ENCODE data around the gene AWAT1. TPM values are rescaled to one million over a fixed set of nuclear protein-coding genes. Genes with fewer than 3 reads are reported as not detected.

The AWAT1 gene

GRCh38 chrX:70281951-70282350 is 47.5 kb downstream of the AWAT1 start, which contains the start of gene RAB41:
TSS of gene RAB41 (plus strand) at chrX:70282172. CDS start at chrX:70282218, 46 bp downstream.
- H4K91ac ChIP-seq (ENCODE audit: low read depth, low read length, poor library complexity), result no peak within 1 kb of the TSS
- no peak within 1 kb of the TSS for H2BK5ac ChIP-seq (ENCODE audit: low read length)
- no peaks in the 10 kb centered on the region for H3K4me1 ChIP-seq (ENCODE audit: control insufficient read depth in 2 of 2, insufficient read depth in 1 of 2, low read depth in 1 of 2, low read length in 2 of 2)
- H3K18ac ChIP-seq (ENCODE audit: low read length), result no peak within 1 kb of the TSS
- no peak within 1 kb of the TSS for H2AFZ ChIP-seq (ENCODE audit: low read length)
- H3K36me3 ChIP-seq (replicated peaks in 1 of 2; ENCODE audit: control insufficient read depth in 2 of 2, insufficient read depth in 2 of 2, low read length in 2 of 2), result peaks cover 0 to 14% of the 10 kb centered on the region in 2 donors
- peaks cover 0 to 5% (median 0%) of the 10 kb centered on the region in 3 experiments for H3K27me3 ChIP-seq (ENCODE audit: control insufficient read depth in 3 of 3, insufficient read depth in 3 of 3, low read depth in 1 of 3, low read length in 3 of 3)
- H2BK12ac ChIP-seq (ENCODE audit: low read length), result no peak within 1 kb of the TSS
- no peak within 1 kb of the TSS for H2BK120ac ChIP-seq (ENCODE audit: low read depth, low read length)
- H3K23ac ChIP-seq (ENCODE audit: low read depth, low read length, poor library complexity), result no peak within 1 kb of the TSS
- H3K9me3 ChIP-seq (replicated peaks in 1 of 2; ENCODE audit: control insufficient read depth in 2 of 2, insufficient read depth in 1 of 2, low read depth in 1 of 2, low read length in 2 of 2), result no peaks in the 10 kb centered on the region
- no peak within 1 kb of the TSS for H2AK5ac ChIP-seq (ENCODE audit: low read depth, low read length)
- H3K4me2 ChIP-seq (ENCODE audit: insufficient read depth, low read length, poor library complexity, severe bottlenecking), result no peak within 1 kb of the TSS
- H3K27ac ChIP-seq (replicated peaks; ENCODE audit: low read length), result no peak within 1 kb of the TSS
- no peak within 1 kb of the TSS for H3K14ac ChIP-seq (ENCODE audit: low read length)
- H3K79me1 ChIP-seq (ENCODE audit: low read depth, low read length), result no peaks in the 10 kb centered on the region
- no peak within 1 kb of the TSS for H3K4me3 ChIP-seq (ENCODE audit: low read length in 2 of 2)
- WGBS, 2 donors (ENCODE audit: extremely low coverage in 2 of 2, insufficient read length in 2 of 2, insufficient replicate concordance in 1 of 2), result no CpG with 5 or more reads among the region's 21 CpGs
- no peak within 1 kb of the TSS for H4K8ac ChIP-seq (ENCODE audit: low read depth, low read length)
- H3K4ac ChIP-seq (ENCODE audit: low read length), result no peak within 1 kb of the TSS
- H2BK15ac ChIP-seq (ENCODE audit: low read length), result no peak within 1 kb of the TSS
- H3K9ac ChIP-seq (ENCODE audit: low read depth, low read length, poor library complexity), result no peak within 1 kb of the TSS
- no peak for DNase-seq (ENCODE audit: low spot score)

- Histone ChIP-seq H2BK12ac (ENCODE audit: low read length) (no peak overlapping the region), H3K23ac (ENCODE audit: low read depth, low read length, poor library complexity) (peak overlapping the region; percentile 80), H3K14ac (ENCODE audit: low read length) (no peak overlapping the region), H2AFZ (ENCODE audit: low read length) (peak overlapping the region; percentile 93), H3K4me3 (ENCODE audit: low read length in 2 of 2) (peak overlapping the region; percentile 92), H3K4me2 (ENCODE audit: insufficient read depth, low read length, poor library complexity, severe bottlenecking) (peak overlapping the region; percentile 37), H2AK5ac (ENCODE audit: low read depth, low read length) (no peak overlapping the region), H3K18ac (ENCODE audit: low read length) (no peak overlapping the region), H3K9me3 (replicated peaks in 1 of 2; ENCODE audit: control insufficient read depth in 2 of 2, insufficient read depth in 1 of 2, low read depth in 1 of 2, low read length in 2 of 2) (no peaks in the 10 kb centered on the region), H2BK5ac (ENCODE audit: low read length) (no peak overlapping the region), H3K27ac (replicated peaks; ENCODE audit: low read length) (no peak overlapping the region), H3K36me3 (replicated peaks in 1 of 2; ENCODE audit: control insufficient read depth in 2 of 2, insufficient read depth in 2 of 2, low read length in 2 of 2) (peaks cover 3 to 53% of the 10 kb centered on the region in 2 donors), H2BK120ac (ENCODE audit: low read depth, low read length) (no peak overlapping the region), H3K4me1 (ENCODE audit: control insufficient read depth in 2 of 2, insufficient read depth in 1 of 2, low read depth in 1 of 2, low read length in 2 of 2) (peaks cover 3% of the 10 kb centered on the region in 2 donors), H3K79me1 (ENCODE audit: low read depth, low read length) (no peaks in the 10 kb centered on the region), H3K4ac (ENCODE audit: low read length) (no peak overlapping the region), H3K9ac (ENCODE audit: low read depth, low read length, poor library complexity) (peak overlapping the region; percentile 81), H4K8ac (ENCODE audit: low read depth, low read length) (no peak overlapping the region), H2BK15ac (ENCODE audit: low read length) (no peak overlapping the region), H4K91ac (ENCODE audit: low read depth, low read length, poor library complexity) (no peak overlapping the region), H3K27me3 (ENCODE audit: control insufficient read depth in 3 of 3, insufficient read depth in 3 of 3, low read depth in 1 of 3, low read length in 3 of 3) (peaks cover 0 to 5% (median 0%) of the 10 kb centered on the region in 3 experiments)
- DNase-seq (ENCODE audit: low spot score), result no peak
- WGBS, 2 donors (ENCODE audit: extremely low coverage in 2 of 2, insufficient read length in 2 of 2, insufficient replicate concordance in 1 of 2), result no CpG with 5 or more reads among the region's 11 CpGs
These were observed 54.8 kb downstream of the AWAT1 start for GRCh38 chrX:70289168-70289792.

Small RNAs within 50 kb of the gene (small RNA-seq; reads per million reads assigned to genes)
- gene RNA5SP507 (ENCODE audit: insufficient read depth), result not detected

Measured in neuronal stem cell (in vitro differentiated cells).